HepG2 (cell line): ENCODE results near the gene FBRSL1. TPM values are rescaled to one million over a fixed set of nuclear protein-coding genes. Genes with fewer than 3 reads are reported as not detected.

Experiments
- CREB1 ChIP-seq, 2 experiments: fragments of 450-650 bp in 1 of 2; IDR thresholded peaks; 2 replicates each; pipeline ENCODE4 v1.6.1; 2016 to 2017; ENCODE audit warnings: control low read depth in 1 of 2, mild to moderate bottlenecking in 1 of 2, missing compliant biosample characterization in 1 of 2, missing genetic modification characterization in 1 of 2
- HDAC1 ChIP-seq: sonication (generic); formaldehyde crosslinking; IDR thresholded peaks from 2 replicates; pipeline ENCODE4 v1.5.1; 2020; ENCODE audit warnings: mild to moderate bottlenecking, missing genetic modification reagents
- NR2C2 ChIP-seq: sonication (generic); formaldehyde crosslinking; IDR thresholded peaks from 2 replicates; pipeline ENCODE4 v1.4.0; 2020; ENCODE audit warnings: missing genetic modification reagents, mild to moderate bottlenecking, moderate library complexity, borderline replicate concordance
- NR2F6 ChIP-seq, 2 experiments: IDR thresholded peaks; 2 replicates each; pipeline ENCODE4 v1.6.1; 2016; ENCODE audit warnings: antibody characterized with exemption in 1 of 2, mild to moderate bottlenecking in 1 of 2
- PATZ1 ChIP-seq: sonication (generic); formaldehyde crosslinking; IDR thresholded peaks from 2 replicates; pipeline ENCODE4 v1.4.0; 2020; ENCODE audit warnings: missing genetic modification reagents
- ZNF556 ChIP-seq: sonication (generic); formaldehyde crosslinking; IDR thresholded peaks from 2 replicates; pipeline ENCODE4 v1.4.0; 2020; ENCODE audit warnings: mild to moderate bottlenecking, missing genetic modification reagents, borderline replicate concordance
- ZNF670 ChIP-seq: sonication (generic); formaldehyde crosslinking; IDR thresholded peaks from 2 replicates; pipeline ENCODE4 v1.8.0; 2022; ENCODE audit warnings: mild to moderate bottlenecking, missing genetic modification reagents, borderline replicate concordance
- ZNF709 ChIP-seq: sonication (generic); formaldehyde crosslinking; IDR thresholded peaks from 2 replicates; pipeline ENCODE4 v1.5.0; 2020; ENCODE audit warnings: mild to moderate bottlenecking, missing genetic modification reagents
- ZNF747 ChIP-seq: sonication (generic); formaldehyde crosslinking; IDR thresholded peaks from 2 replicates; pipeline ENCODE4 v1.8.1; 2023; ENCODE audit warnings: missing genetic modification reagents, mild to moderate bottlenecking, borderline replicate concordance
- ZNF772 ChIP-seq: sonication (generic); formaldehyde crosslinking; IDR thresholded peaks from 2 replicates; pipeline ENCODE4 v1.5.0; 2020; ENCODE audit warnings: mild to moderate bottlenecking, missing genetic modification reagents
- polyA plus RNA-seq, 8 experiments: library from polyadenylated mRNA; depleted of rRNA in 3 of 8; stranded (reverse) in 7 of 8; unstranded in 1 of 8; fragments of >200 nt; fragmentation: Illumina TruSeq in 4 of 8; extraction: Trizol in 4 of 8; gene quantifications; 2 replicates each; pipeline versions ENCODE4 v1.2.1 to v1.2.3, GENCODE V29; 2011 to 2016; ENCODE audit warnings: low read depth in 4 of 8, missing spikeins in 1 of 8, mixed read lengths in 1 of 8; ENCODE audit not compliant: insufficient read depth in 1 of 8
- total RNA-seq, 5 experiments: library from RNA; depleted of rRNA; stranded (reverse); fragments of >200 nt; fragmentation: Illumina TruSeq; extraction: Trizol; gene quantifications; 2 replicates each; pipeline ENCODE4 v1.2.3, GENCODE V29; 2016; ENCODE audit warnings: low read depth in 1 of 5

FBRSL1 gene
- total and polyA plus RNA-seq, 2 of the 13 experiments (the other 11 are each of a cell fraction or from before 2014, with no cell fraction given): 3.6 to 7.9 TPM

- TF ChIP-seq CREB1 (IDR thresholded peaks at IDR 0.05) (no peak), CREB1 (CRISPR knock-in tag; IDR thresholded peaks at IDR 0.05) (no peak), ZNF747 (no peak), PATZ1 (CRISPR knock-in tag) (peak; percentile 42; the same call in 1 of the 2 replicates), NR2F6 (IDR thresholded peaks at IDR 0.05) (peak; percentile 66), NR2F6 (CRISPR knock-in tag; IDR thresholded peaks at IDR 0.05) (peak; percentile 35; the same call in 1 of the 2 replicates), ZNF772 (CRISPR knock-in tag) (0 out of 2 replicates have a peak, but pooled peaks have one; percentile 25), ZNF670 (no peak), NR2C2 (CRISPR knock-in tag) (peak; percentile 80), HDAC1 (0 out of 2 replicates have a peak, but pooled peaks have one; percentile 33), ZNF556 (CRISPR knock-in tag) (no peak), ZNF709 (CRISPR knock-in tag) (0 out of 2 replicates have a peak, but pooled peaks have one; percentile 32)
Observed at GRCh38 chr12:132465269-132466190, 24.4 kb upstream of the FBRSL1 start (continued).
